Gastrocnemius medialis (tissue), 4 donors: ENCODE results near the gene NEK9. TPM values are rescaled to one million over a fixed set of nuclear protein-coding genes. Genes with fewer than 3 reads are reported as not detected.

ENCODE experiments used
- ATAC-seq, 2 donors: fragments of 150-250 bp; one replicate each; pipeline ENCODE4 v1.9.1; 2016
- DNase-seq, 2 donors: peaks; one replicate each; pipeline ENCODE4 v3.0.0-alpha.2; 2019
- H3K27ac ChIP-seq, 4 donors: fragments of 200-600 bp; sonication (generic); 1 replicate in 1 of 4; 2 replicates in 3 of 4; pipeline ENCODE4 v1.5.1; 2016 to 2018; ENCODE audit warnings: mild to moderate bottlenecking in 2 of 4, moderate library complexity in 1 of 4
- H3K27me3 ChIP-seq, 3 donors: fragments of 200-600 bp; sonication (generic) in 2 of 3; 1 replicate in 1 of 3; 2 replicates in 2 of 3; pipeline versions ENCODE4 v1.5.1 to v1.6.0; 2016 to 2019; ENCODE audit warnings: mild to moderate bottlenecking in 1 of 3, moderate library complexity in 1 of 3
- H3K36me3 ChIP-seq, 2 donors: fragments of 200-600 bp; sonication (generic) in 1 of 2; one replicate each; pipeline ENCODE4 v1.5.1; 2017 to 2018
- H3K4me1 ChIP-seq, 2 donors: fragments of 200-600 bp; sonication (generic) in 1 of 2; one replicate each; pipeline ENCODE4 v1.5.1; 2016 to 2017; ENCODE audit warnings: mild to moderate bottlenecking in 2 of 2
- H3K4me3 ChIP-seq, 4 donors: fragments of 200-600 bp; sonication (generic) in 3 of 4; 1 replicate in 1 of 4; 2 replicates in 3 of 4; pipeline ENCODE4 v1.5.1; 2016 to 2019; ENCODE audit warnings: mild to moderate bottlenecking in 2 of 4
- H3K9me3 ChIP-seq, 3 donors: fragments of 200-600 bp; sonication (generic) in 2 of 3; 1 replicate in 1 of 3; 2 replicates in 2 of 3; pipeline ENCODE4 v1.5.1; 2016 to 2019
- POLR2A ChIP-seq, 2 donors: fragments of 450-650 bp; IDR thresholded peaks; one replicate each; pipeline ENCODE4 v1.6.1; 2017; ENCODE audit warnings: antibody characterized with exemption in 2 of 2, mild to moderate bottlenecking in 2 of 2, moderate library complexity in 2 of 2
- in situ Hi-C, 4 donors: fragments of 200-750 bp; cut with MboI; loops; one replicate each; pipeline versions ENCODE4 v1.15.0 to v1.8.0; 2017; ENCODE audit warnings: low sequenced_read_pairs in 4 of 4
- intact Hi-C: fragments of 100-400 bp; cut with DNase I; formaldehyde crosslinking; loops from one replicate; pipeline ENCODE4 v1.15.1; 2023; ENCODE audit warnings: low total_unique reads
- total RNA-seq, 4 donors: library from RNA; depleted of rRNA; stranded (reverse); fragments of >200 nt; gene quantifications; one replicate each; pipeline versions ENCODE4 v1.1.0 to v1.2.3, GENCODE V29; 2016
- TF ChIP-seq, protein P1 (sequence below), 5 experiments: fragments of 450-650 bp in 3 of 5; fragments of 200-600 bp in 2 of 5; sonication (generic) in 2 of 5; IDR thresholded peaks in 4 of 5; conservative IDR thresholded peaks in 1 of 5; 1 replicate in 4 of 5; 2 replicates in 1 of 5; pipeline ENCODE4 v1.5.1; 2016 to 2019; ENCODE audit warnings: antibody characterized with exemption in 5 of 5, mild to moderate bottlenecking in 3 of 5, moderate library complexity in 3 of 5

Gene NEK9
- total RNA-seq, 4 donors from 2014 or later = 36.3 to 93.2 (median 42.6) TPM

DNA sequence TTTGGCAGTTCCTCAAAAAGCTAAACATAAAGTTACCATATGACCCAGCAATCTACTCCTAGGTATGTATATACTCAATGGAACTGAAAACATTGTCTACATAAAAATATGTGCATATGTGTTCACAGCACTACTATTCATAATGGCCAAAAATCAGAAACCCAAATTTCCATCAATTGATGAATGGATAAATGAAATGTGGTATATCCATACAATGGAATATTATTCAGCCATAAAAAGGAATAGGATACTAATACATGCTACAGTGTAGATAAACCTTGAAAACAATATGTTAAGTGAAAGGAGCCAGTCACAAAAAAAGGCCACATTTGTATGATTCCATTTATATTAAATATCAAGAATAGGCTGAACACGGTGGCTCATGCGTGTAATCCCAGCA is 66.4 kb downstream of the NEK9 start:
- Histone ChIP-seq H3K9me3 (no peaks in the 10 kb centered on the region), H3K27ac (no peak overlapping the region), H3K4me3 (no peak overlapping the region), H3K27me3 (no peaks in the 10 kb centered on the region), H3K4me1 (peaks cover 16 to 17% of the 10 kb centered on the region in 2 donors), H3K36me3 (no peaks in the 10 kb centered on the region)
- DNase-seq = no peak
- intact Hi-C loops = no loop called here
- TF ChIP-seq, protein P1, sequence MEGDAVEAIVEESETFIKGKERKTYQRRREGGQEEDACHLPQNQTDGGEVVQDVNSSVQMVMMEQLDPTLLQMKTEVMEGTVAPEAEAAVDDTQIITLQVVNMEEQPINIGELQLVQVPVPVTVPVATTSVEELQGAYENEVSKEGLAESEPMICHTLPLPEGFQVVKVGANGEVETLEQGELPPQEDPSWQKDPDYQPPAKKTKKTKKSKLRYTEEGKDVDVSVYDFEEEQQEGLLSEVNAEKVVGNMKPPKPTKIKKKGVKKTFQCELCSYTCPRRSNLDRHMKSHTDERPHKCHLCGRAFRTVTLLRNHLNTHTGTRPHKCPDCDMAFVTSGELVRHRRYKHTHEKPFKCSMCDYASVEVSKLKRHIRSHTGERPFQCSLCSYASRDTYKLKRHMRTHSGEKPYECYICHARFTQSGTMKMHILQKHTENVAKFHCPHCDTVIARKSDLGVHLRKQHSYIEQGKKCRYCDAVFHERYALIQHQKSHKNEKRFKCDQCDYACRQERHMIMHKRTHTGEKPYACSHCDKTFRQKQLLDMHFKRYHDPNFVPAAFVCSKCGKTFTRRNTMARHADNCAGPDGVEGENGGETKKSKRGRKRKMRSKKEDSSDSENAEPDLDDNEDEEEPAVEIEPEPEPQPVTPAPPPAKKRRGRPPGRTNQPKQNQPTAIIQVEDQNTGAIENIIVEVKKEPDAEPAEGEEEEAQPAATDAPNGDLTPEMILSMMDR (IDR thresholded peaks at IDR 0.05 in 4 of 5, conservative IDR thresholded peaks at IDR 0.05 in 1 of 5) = no peak
- TF ChIP-seq POLR2A (IDR thresholded peaks at IDR 0.05) = no peak
- ATAC-seq = no peak
- in situ Hi-C loops = no loop called here

DNA sequence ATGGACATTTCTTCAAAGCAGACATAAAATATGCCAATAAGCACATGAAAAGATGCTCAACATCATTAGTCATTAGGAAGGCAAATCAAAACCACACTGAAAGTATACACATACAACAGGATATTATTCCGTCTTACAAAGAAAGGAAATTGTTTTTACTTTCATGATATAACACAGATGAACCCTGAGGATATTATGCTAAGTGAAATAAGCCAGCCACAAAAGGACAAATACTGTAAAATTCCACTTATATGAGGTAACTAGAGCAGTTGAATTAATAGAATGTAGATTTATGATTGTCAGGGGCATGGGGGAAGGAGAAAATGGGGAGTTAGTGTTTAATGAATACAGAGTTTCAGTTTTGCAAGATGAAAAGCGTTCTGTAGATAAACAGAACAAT is 67.2 kb downstream of the NEK9 start:
- in situ Hi-C loops = no loop called here
- no peaks in the 10 kb centered on the region for H3K27me3 ChIP-seq
- no peaks in the 10 kb centered on the region for H3K36me3 ChIP-seq
- H3K27ac ChIP-seq = no peak overlapping the region
- no peak overlapping the region for H3K4me3 ChIP-seq
- no peak for ATAC-seq
- peaks cover 9 to 13% of the 10 kb centered on the region in 2 donors for H3K4me1 ChIP-seq
- intact Hi-C loops = no loop called here
- no peak for DNase-seq
- no peak for TF ChIP-seq POLR2A (IDR thresholded peaks at IDR 0.05)
- TF ChIP-seq, protein P1 (IDR thresholded peaks at IDR 0.05 in 4 of 5, conservative IDR thresholded peaks at IDR 0.05 in 1 of 5) = no peak
- H3K9me3 ChIP-seq = no peaks in the 10 kb centered on the region

DNA sequence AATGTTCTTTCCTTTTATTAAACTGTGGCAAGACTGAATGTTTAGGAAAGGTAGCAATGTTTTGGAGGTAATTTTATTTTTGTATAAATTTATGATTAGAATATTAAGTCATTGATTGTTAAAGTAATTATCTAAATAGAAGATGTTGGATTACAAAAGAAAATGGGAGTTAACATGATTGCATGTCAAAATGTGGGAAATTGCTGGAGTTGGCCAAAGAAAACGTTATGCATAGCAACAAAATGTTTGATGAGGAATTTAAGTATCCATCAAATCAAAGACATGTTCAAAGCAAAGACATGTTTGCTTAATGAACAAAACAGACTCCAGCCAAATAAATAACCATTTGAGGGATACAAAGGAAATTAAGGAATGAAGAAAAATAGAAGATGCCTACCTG is 72.4 kb downstream of the NEK9 start:
- ATAC-seq (no peak), DNase-seq (no peak)
- Histone ChIP-seq H3K4me3 (no peak overlapping the region), H3K36me3 (no peaks in the 10 kb centered on the region), H3K9me3 (no peaks in the 10 kb centered on the region), H3K27me3 (no peaks in the 10 kb centered on the region), H3K27ac (no peak overlapping the region), H3K4me1 (peaks cover 15% of the 10 kb centered on the region in 2 donors)
- intact Hi-C loops (no loop called here), in situ Hi-C loops (no loop called here)
- TF ChIP-seq, protein P1 (IDR thresholded peaks at IDR 0.05 in 4 of 5, conservative IDR thresholded peaks at IDR 0.05 in 1 of 5) = no peak
- TF ChIP-seq POLR2A (IDR thresholded peaks at IDR 0.05) = no peak

DNA sequence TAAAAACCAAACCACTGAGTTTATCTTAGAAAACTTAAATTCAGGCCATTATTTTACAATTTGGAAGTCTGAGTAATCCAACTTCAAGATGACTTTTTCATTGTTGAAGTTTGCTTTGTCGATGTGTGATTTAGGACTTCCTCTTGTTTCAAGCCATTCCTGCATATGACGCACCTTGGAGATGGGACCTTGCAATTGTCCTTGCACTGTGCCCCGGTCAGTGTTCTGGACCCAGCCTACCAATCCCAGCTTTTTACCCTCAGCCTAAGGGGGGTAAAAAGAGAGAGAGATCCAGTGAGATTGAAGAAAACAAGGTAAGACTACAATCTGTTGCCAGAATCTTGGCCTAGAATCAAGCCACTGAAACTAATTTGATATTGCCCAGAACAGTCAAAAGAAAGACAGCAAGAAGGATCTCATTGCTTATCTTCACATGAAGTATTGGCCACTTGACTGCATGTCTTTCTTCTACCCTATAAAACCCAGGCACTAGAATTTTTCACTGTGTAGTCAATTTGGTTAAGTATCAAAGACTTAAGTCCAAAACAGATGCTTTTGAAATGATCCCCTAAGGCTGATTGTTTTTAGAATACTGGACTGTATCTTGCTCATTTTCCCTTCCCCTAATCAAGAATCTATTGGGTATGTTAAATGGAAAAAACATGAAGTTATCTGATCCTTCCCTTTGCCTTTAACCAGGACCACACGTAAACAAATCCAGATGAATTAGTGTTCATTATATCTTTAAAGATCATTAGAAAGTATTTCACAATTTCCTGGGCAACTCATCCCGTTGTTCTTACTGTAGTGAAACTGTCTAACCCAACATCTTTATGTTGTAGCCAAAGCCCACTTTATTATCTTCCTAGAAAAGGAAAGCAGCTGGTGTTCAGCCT is 73.2 kb downstream of the NEK9 start:
- TF ChIP-seq, protein P1 (IDR thresholded peaks at IDR 0.05 in 4 of 5, conservative IDR thresholded peaks at IDR 0.05 in 1 of 5) = no peak
- no peak for TF ChIP-seq POLR2A (IDR thresholded peaks at IDR 0.05)
- Histone ChIP-seq H3K27ac (no peak overlapping the region), H3K36me3 (no peaks in the 10 kb centered on the region), H3K27me3 (no peaks in the 10 kb centered on the region), H3K9me3 (no peaks in the 10 kb centered on the region), H3K4me1 (peaks cover 18 to 20% of the 10 kb centered on the region in 2 donors), H3K4me3 (no peak overlapping the region)
- in situ Hi-C loops (no loop called here), intact Hi-C loops (no loop called here)
- DNase-seq = no peak
- ATAC-seq = no peak
